ENCODE measurements around the gene BACH2.
"Not testable (repeated sequence)": the region's sequence is repeated elsewhere in the genome, so short reads cannot be mapped to it uniquely, and the experiment has no call there.

The BACH2 gene

DNA sequence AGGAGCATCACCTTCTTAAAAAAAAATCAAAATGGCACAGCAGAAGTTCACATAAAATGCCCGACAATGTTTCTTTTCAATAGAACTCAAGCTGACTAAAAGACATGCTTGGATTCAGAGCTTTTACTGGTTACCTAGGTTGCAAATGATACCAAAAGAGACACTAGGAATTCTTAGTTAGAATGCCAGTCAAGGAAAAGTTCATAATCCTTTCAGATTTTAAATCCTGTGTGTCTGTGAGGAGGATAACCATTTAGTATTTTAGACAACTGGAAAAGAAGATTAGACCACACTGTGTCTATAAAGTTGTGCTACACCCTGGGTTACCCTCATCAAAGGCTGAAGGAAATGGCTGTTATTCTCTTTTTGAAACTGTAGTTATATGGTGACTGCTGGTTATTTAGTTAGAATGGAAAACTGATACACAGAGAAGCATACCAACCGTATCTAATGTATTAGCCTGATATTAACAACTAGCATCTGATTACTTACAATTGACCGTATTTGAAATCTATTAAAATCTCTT is 262.8 kb downstream of the BACH2 start:
- DNase-seq (ENCODE audit: low spot score): no peak

- DNase-seq (ENCODE audit: low spot score): not testable (repeated sequence)
These were observed 264.0 kb downstream of the BACH2 start for GRCh38 chr6:90032489-90033212.

DNA sequence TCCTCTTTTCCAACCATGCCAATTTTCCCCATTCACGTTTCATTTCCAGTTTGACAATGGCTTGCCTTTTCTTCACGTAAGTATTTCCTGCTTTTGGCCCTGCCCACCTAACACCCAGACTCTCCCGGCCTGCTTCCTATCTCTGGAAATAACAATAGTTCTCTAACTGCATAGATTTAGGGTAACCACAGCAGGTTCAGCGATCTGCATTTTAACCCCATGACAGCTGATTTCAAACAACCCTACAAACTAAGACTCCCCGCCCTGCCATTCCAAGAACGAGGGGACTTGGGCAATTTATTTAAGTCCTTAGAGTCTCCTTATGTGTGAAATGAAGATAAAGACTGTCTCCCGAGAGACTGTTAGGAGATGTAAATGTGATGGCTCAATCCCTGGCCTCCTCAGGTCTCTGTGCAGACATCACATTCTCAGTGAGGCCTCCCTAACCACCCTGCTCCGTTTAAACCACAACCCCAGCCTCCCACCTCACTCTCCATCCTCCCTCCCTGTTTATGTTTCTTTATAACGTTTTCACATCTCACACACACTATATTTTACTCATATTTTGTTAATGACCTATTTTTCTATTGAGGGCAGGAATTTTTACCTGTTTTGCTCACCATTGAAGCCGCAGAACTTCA is 267.5 kb downstream of the BACH2 start:
- no peak for DNase-seq (ENCODE audit: low spot score)

DNA sequence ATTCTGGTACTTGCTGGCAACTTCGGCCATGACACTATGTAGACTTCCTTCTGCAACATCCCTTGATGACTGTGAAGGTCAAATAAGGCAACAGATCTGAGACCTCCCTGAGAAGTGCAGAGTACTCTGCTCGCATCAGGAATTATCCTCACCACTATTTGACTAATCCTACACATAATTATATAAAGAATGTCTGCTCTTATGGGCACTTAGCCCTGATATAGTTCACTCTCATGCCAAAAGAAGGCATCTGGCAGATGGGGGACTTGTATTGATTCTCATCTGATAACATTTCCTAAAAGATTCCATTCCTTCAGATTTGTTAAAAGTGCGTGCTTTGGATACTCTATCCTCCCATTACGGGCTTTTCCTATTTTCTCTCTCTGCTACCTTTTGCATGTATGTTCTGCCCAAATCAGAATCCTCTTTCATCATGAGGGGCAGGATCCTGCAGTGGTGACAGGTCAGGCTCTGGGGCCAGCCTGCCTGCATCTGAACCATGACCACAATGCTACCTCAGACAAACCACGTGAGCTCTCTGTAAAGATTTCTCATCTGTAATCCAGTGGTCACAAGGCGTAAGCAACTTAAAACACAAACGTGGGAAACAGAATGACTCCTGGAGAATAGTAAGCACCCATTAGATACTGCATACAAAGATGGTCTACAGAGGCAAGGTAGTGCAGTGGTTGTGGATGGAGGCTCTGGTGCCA is 268.4 kb downstream of the BACH2 start:
- peak; percentile 32 for DNase-seq (ENCODE audit: low spot score)

DNA sequence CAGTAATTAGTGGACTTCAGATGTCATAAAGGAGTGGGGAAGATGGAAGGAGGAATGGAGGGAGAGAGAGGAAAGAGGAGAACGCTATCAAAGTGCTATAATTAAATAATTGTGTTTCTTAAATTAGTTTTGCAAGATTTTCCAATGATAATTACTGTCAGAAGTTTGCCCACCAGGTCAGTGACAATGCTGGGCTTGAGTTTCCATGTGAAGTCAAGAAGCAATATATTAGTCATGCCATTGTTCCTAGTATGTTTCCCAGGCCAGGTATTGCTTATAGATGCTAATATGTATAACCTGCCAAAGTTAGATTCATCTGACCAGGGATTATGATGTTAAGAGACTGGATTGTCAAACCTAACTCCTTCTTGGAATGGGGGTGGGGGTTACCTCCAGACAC is 270.4 kb downstream of the BACH2 start:
- DNase-seq (ENCODE audit: low spot score): peak; percentile 51

GRCh38 chr6:90025523-90026061 is 271.1 kb downstream of the BACH2 start:
- DNase-seq (ENCODE audit: low spot score): peak; percentile 85

GRCh38 chr6:90024633-90025032 is 272.0 kb downstream of the BACH2 start:
- DNase-seq (ENCODE audit: low spot score): no peak

- DNase-seq (ENCODE audit: low spot score): no peak
These were observed 274.9 kb downstream of the BACH2 start for GRCh38 chr6:90021711-90022110.

DNA sequence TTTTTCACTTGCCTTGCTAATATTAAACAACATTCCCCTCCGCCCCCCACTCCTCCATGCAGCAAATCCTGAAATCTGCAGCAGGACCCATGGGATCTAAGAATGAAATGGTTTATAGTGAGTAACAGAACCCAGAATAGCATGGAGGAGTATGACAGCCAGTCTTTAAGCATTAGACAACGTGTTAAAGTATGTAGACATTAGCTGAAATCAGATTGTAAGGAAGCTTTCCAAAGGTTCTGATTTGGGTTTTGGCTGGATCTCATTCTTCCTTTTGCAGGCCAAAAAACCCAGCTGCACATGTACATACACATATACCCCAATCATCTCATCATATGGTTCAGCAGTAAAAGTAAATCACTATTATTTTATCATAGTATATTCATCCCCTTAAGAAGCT is 275.9 kb downstream of the BACH2 start:
- DNase-seq (ENCODE audit: low spot score): no peak

GRCh38 chr6:90019216-90019615 is 277.4 kb downstream of the BACH2 start:
- DNase-seq (ENCODE audit: low spot score): no peak

GRCh38 chr6:90015883-90016282 is 280.8 kb downstream of the BACH2 start:
- DNase-seq (ENCODE audit: low spot score): no peak

GRCh38 chr6:90008908-90009501 is 287.6 kb downstream of the BACH2 start:
- DNase-seq (ENCODE audit: low spot score): no peak

GRCh38 chr6:90008189-90008907 is 288.3 kb downstream of the BACH2 start:
- no peak for DNase-seq (ENCODE audit: low spot score)

DNA sequence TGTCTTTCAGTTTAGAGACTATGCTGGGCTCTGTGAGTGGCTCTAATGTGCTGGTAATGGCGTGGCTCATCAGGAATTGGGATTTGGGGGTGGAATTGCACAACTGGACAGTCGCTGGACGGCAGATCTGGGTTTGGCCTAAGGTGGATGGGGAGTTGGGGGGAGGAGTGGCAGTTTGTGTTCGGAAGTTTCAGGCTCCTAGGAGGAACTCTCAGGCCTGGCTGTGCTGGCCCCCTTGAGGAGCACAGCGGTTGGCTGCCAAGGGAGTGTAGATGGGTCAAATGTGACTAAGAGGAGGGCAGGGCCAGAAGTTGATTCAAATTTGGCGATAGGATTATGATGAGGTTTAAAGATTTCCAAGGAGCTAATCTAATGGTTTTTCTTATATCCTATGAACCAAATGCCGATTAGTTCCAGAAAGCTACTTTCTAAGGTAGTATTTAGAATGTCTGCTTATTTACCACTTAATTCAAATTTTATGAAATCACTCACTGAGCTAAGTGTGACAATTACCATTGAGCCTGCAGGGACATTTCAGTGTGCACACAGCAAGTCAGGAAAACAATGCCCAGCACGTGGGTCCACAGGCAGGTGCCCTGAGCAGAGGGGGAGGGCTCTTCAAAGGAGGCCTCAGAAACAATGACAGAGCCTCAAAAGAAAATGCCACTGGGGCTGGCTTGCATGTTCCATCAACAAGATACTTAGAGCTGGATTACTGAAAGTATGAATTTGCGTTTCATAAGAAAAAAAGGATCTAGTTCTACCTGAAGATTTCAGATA is 291.4 kb downstream of the BACH2 start:
- DNase-seq (ENCODE audit: low spot score): no peak

DNA sequence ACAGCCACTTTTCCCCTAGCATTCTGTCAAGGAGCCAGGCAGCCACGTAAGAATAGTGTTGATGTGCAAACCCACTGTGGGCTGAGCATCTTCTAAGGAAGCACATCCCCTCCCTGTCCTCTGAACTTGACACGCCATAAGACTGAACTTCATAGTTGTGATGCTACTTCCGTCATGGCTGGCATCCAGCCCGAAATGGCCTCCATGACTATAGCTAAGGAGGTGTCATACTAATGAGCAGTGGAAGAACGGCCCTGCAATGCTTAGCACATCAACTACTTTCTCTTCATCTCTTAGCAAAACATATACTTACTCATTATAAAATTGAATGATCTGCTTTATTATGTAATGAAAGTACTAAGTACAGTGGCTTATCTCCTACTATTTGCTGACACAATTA is 292.1 kb downstream of the BACH2 start:
- no peak for DNase-seq (ENCODE audit: low spot score)

- DNase-seq (ENCODE audit: low spot score): no peak
These were observed 292.7 kb downstream of the BACH2 start for GRCh38 chr6:90003941-90004340.

GRCh38 chr6:90003069-90003795 is 293.4 kb downstream of the BACH2 start:
- DNase-seq (ENCODE audit: low spot score): no peak

- DNase-seq (ENCODE audit: low spot score): peak; percentile 36
These were observed 295.5 kb downstream of the BACH2 start for GRCh38 chr6:90000864-90001731.

Measured in SK-N-DZ (cell line).